NOMO-1 (cell line): ENCODE results near the gene EYA2.

Experiments used
- DNase-seq, 2 experiments: peaks; one replicate each; lab custom pipeline; 2025; ENCODE audit not compliant: unreplicated experiment in 2 of 2; lab: John Stamatoyannopoulos, UW

The EYA2 gene

DNA sequence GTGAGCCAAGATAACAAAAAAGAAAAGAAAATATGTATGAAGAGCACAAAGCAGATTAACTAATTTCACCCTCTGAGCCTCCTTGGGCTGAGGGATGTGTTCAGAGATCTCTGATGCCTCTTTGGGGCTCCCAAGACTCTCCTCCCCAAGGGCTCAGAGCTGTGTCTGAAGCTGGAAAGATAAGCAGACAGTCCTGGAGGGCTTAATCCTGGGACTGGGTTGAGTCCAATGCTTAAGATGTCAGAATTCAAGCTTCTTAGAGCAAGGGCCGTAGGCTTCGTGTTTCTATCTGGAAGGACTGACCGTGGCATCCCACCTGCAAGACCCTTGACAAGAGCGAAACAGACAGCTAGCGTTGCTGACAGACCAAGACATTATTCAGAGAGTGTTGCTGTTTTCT is 232.9 kb downstream of the EYA2 start:
- no peak for DNase-seq

- DNase-seq: no peak
Observed at GRCh38 chr20:47127999-47128398, 233.4 kb downstream of the EYA2 start.

DNA sequence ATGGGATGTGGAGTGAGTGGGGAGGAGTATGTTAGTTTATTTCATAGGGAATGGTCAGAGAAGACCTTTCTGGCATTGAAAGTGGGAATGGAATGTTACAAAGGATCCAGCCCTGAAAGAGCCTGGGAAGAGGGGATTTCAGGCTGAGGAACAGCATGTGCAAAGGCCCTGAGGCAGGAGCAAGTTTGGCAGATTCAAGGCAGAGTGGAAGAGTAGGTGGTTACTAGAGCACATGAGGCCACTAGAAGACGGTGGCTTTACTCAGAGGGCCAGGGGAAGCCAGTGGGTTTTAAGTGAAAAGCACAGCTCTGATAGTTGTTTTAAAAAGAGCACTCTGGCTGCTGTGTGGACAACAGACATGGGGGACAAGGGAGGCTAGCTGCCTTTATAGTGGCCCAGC is 234.7 kb downstream of the EYA2 start:
- no peak for DNase-seq

DNA sequence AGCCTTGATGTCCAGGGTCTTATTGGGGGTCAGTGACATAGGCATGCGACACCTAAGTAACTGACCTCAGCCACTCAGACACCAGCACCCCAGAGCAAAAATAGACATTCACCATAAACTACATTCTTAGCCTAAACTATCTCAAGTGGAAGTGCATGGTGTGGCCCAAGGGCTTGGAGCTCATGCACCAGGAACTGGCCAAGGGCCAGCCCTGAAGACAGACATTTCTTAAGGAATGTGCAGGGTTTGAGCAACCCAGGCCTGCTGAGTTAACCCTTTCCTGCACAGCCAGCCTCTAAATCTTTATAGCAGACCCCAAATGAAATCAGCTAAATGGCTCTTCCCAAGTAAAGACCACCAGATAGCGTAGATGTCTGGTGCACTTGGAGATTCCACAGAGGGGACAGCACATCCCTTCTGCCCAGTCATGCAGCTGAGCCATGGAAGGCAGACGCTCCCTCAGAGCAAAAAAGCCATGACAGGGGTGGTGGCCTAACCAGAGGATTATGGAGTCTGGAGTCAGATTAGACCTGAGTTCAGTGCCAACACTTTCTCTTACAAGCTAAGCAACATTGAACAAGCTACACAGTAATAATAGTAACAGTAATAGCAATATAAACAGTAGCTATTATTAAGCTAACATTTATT is 239.3 kb downstream of the EYA2 start:
- no peak for DNase-seq

DNA sequence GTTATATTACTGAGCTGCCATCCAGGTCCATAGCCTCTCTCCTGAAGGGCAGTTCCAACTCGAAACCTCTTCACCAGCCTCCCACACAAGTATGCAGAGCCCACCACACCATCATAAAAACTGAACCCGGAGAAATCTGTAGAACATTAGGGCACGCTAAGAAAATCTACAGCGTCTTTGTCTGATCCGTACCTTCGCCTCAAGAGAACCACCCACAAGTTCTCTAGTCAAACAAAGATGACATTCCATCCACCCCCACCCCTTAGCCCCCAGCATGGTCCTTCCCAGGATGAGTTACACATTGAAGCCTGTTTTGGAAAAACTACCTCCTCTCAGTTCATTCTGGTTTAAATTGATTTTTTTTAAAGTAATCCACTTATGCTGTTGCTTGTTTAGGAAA is 242.1 kb downstream of the EYA2 start:
- DNase-seq: no peak

- DNase-seq: no peak
Observed at GRCh38 chr20:47137231-47137870, 242.7 kb downstream of the EYA2 start.

- no peak for DNase-seq
Observed at GRCh38 chr20:47139934-47140535, 245.4 kb downstream of the EYA2 start.

- no peak for DNase-seq
Observed at GRCh38 chr20:47141350-47141921, 246.8 kb downstream of the EYA2 start.

DNA sequence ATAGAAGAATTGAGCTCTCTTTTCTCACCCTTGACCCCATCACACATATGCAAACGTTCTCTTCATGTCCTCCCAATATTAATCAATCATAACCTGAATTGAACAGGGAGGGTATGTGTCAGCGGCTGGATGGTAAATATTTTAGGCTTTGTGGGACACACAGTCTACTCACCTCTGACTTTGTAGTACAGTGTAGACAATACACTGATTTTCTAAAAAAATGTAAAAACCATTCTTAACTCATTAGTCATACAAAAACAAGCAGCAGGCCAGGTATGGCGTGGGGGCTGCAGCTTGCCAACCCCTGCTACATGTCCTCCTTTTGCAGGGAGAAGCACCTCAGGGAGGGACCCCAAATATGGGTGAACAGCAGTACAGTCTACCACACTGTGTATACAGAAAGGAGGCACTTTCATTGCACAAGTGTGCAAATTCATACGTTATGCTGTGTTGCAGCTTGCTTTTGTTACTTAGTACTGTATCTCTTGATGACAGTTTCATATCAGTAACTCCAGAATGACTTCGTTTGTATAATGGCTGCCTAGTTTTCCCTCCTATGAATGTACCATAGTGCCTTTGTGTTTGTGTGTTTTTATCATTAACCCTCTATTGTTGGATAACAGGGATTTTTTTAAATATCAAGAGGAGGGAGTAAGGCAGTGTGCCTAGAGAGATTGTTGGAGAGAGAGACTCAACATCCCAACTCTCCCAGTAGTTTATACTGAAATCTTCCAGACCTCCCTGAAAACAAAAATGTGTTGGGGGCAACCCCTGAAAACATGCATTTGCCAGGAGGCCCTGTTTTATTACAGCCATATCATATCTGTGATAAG is 247.5 kb downstream of the EYA2 start:
- no peak for DNase-seq

GRCh38 chr20:47142774-47143170 is 248.1 kb downstream of the EYA2 start:
- no peak for DNase-seq

- peak; percentile 51 to 60 for DNase-seq
Observed at GRCh38 chr20:47143657-47144056, 249.0 kb downstream of the EYA2 start.

DNA sequence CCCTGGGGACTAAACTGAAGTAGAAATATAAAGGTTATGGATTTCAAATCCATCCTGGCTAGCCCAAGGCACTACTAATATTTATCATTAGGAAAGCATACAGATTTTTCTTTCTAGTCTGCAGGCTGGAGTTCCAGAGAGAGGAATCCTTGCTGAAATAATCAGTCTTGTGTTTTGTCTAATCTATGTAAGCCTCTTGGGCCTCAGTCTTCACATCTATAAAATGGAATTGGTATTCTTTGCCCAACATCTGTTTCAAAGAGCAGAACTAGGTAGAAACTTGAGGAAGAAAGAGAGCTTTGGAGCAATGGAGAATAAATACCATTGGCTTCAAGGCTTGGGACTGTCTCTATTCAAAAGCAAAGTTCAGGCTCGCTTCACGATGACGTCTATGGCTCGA is 249.8 kb downstream of the EYA2 start:
- no peak for DNase-seq

GRCh38 chr20:47146686-47147085 is 252.0 kb downstream of the EYA2 start:
- DNase-seq: no peak

- DNase-seq: no peak
Observed at GRCh38 chr20:47148059-47148458, 253.4 kb downstream of the EYA2 start.

GRCh38 chr20:47149939-47150338 is 255.3 kb downstream of the EYA2 start:
- no peak for DNase-seq

DNA sequence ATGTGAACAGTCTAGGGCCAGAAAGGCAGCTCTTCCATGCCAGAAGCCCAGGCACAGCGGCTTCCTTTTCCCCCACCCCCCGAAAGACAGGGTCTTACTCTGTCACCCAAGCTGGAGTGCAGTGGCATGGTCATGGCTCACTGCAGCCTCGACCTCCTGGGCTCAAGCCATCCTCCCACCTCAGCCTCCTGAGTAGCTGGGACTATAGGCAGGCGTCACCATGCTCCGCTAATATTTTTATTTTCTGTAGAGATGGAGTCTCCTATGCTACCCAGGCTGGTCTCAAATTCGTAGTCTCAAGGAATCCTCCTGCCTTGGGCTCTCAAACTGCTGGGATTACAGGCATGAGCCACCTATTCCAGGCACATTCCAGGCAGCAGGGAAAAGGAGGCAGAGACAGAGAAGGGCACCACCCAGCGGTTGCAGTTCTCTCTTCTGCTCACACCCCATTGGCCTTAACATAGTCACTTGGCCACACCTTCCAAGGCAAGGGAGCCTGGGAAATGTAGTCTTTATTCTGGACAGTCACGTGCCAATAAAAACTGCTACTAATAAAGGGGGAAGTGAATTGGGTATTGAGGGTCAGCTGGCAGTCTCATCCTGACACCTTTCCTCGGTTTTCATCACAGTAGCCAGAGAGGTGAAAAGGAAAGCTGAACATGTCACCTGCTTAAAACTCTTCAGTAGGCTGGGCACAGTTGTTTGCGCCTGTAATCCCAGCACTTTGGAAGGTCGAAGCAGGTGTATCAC is 255.9 kb downstream of the EYA2 start:
- DNase-seq: peak; percentile 14 to 33

DNA sequence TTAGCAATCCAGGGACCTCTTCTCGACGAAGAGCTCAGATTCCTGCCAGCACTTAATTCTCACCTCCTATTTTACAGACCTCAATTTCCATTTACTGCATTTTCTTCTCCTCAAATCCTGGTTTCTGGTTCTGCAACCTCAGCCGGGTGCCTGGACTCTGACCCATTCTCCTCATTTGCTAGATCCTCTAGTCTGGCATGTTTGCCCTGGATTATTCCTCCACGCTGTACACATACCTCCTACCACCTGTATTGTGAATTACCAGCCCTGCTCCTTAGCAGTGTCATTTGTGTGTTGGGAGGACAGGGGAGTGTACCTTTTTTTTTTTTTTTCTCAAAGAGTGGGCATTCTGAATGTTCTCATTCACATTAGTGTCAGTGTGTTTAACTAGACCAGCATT is 257.4 kb downstream of the EYA2 start:
- DNase-seq: no peak

GRCh38 chr20:47154089-47154488 is 259.4 kb downstream of the EYA2 start:
- DNase-seq: no peak

GRCh38 chr20:47156301-47157137 is 261.9 kb downstream of the EYA2 start:
- DNase-seq: no peak

GRCh38 chr20:47159166-47159565 is 264.5 kb downstream of the EYA2 start:
- no peak for DNase-seq
